GM19455 (cell line): ENCODE measurements around the gene ATAD5.
"Not testable (repeated sequence)": the region's sequence is repeated elsewhere in the genome, so short reads cannot be mapped to it uniquely, and the experiment has no call there.

Experiments used
- ATAC-seq: cut with Tn5 transposase; IDR thresholded peaks from one replicate; pipeline ENCODE4 v1.9.1; 2021; ENCODE audit not compliant: unreplicated experiment

ATAD5 gene

GRCh38 chr17:30831663-30832437 lies at the start of gene ATAD5:
Gene ATAD5 (plus strand): TSS chr17:30831966. CDS start chr17:30832348, 382 bp downstream.
- peak; percentile 68 for ATAC-seq

- ATAC-seq, result no peak
Measured at GRCh38 chr17:30782206-30782605, 49.6 kb upstream of the ATAD5 start.

GRCh38 chr17:30788918-30789317 lies 42.8 kb upstream of the ATAD5 start:
- no peak for ATAC-seq

DNA sequence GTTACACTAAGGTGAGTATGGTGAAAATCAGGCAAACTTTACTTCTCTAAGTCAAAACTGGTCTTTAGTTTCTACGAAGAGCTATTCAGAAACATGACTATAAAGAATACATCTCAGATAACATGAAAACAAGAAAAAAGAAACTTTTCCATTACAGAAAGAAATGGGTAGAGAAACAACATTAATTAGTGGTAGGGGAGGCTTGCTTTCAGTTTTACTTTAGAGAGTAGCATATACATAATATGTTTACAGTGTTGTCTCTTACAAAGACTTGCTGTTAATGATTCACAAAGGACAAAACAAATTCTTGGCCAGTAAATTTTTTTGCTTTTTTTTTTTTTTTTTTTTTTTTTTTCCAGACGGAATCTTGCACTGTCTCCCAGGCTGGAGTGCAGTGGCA lies 41.5 kb upstream of the ATAD5 start:
- ATAC-seq, result no peak

GRCh38 chr17:30793282-30793977 lies 38.3 kb upstream of the ATAD5 start:
- ATAC-seq, result no peak

DNA sequence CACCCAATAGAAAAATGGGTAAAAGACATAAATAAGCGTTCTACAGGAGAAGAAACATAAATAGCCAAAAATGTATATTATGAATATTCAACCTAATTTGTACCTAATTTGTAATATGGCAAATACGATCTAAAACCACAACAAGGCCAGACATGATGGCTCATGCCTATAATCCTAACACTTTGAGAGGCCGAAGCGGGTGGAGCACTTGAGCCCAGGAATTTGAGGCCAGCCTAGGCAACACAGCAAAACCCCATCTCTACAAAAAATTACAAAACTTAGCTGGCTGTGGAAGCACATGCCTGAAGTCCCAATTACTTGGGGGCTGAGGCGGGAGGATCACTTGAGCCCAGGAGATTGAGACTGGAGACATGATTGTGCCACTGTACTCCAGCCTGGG lies 37.4 kb upstream of the ATAD5 start:
- ATAC-seq, result no peak

- ATAC-seq, result no peak
Measured at GRCh38 chr17:30796016-30796415, 35.8 kb upstream of the ATAD5 start.

DNA sequence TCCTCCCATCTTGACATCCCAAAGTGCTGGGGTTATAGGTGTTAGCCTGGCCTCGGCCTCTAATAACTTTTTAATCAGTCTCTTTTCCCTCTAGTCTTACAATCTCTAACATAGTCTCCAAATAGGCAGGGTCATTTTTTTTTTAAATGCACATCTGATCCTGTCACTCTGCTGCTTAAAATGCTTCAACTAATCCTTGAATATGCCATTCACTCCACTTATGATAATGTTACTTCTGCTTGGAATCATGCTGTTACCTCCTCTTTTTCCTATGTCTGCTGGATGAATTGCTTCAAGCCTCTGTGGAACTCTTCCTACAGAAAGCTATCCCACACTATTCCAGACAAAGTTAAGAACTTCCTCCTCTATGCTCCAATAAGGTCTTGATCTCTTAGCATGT lies 30.1 kb upstream of the ATAD5 start:
- no peak for ATAC-seq

- ATAC-seq, result no peak
Measured at GRCh38 chr17:30805944-30806456, 25.8 kb upstream of the ATAD5 start.

DNA sequence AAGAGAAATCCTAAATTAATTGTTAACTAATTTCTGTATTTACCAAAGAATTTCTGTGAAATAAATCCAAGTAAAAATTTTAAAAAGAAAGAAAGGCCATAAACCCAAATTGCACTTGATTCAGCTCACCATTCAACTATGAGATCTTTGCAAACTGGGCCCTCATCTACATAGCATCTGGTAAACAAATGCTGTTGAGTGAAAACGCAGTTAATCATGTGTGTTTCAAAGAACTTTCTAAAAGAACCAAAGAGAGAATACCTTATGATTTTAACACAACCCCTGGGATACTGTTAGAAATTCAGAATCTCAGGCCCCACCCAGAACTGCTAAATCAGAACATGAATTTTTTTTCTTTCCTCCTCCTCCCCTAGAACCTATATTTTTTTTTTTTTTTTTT lies 23.9 kb upstream of the ATAD5 start:
- ATAC-seq, result no peak

DNA sequence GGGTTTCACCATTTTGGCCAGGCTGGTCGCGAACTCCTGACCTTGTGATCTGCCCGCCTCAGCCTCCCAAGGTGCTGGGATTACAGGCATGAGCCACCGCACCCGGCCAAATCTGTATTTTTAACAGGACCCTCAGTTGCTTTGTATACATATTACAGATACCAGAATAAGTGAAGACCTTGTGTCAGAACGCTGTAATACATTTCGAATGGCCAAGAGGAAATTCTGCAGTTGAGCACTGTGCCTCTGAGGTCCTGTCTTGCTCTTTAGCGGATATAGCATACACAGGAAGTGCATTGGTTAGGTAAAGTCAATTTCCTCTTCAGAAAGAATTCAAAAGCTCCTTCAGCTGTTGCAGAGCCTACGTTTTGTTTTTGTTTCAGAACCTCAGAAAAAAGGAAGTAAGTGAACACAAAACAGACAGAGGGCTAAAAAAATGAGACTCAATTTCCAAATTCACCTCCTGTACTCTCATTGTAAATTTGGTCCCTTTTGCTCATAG lies 22.9 kb upstream of the ATAD5 start:
- peak; percentile 71 for ATAC-seq

GRCh38 chr17:30809867-30810266 lies 21.9 kb upstream of the ATAD5 start:
- no peak for ATAC-seq

DNA sequence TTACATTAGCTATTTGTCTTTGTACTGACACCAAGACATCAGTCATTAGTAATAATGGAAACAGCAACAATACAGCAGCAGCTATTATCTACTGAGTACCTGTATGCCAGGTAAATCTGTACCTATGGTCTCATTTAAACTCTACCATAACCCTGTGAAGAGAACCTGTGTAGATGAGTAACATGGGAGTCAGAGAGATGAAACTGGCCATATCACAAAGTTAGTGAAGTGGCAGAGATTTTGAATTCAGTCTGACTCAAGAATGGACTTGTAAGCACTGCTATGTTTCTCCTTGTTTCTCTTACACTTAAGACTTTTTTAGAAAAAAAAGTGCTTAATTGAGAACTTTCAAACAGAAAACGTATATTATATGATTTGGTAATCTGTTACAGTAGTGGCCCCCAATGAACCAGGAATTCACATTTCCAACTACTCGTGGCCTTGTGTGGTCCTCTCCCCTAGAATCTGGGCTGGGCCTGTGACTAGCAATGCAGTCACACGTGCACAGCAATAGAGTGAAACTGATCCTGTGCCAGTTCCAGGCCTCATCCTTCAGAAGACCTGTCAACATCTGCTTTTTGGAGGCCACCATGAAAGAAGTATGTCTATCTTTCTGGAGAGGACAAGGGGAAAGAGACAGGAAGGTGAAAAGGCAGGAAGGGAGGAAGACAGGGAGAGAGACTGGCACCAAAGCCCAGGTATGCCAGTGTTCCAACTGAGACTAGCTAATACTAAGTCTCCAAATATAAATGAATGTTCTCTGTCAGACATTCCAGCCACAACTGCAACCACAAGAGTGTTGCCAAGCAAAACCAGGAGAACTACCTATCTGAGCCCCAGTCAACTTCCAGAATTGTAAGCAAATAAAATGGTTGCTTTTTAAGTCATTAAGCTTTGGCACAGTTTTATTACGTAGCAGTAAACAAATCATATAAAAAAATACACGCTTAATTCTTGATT lies 19.3 kb upstream of the ATAD5 start:
- ATAC-seq, result no peak

GRCh38 chr17:30814236-30814635 lies 17.5 kb upstream of the ATAD5 start:
- ATAC-seq, result not testable (repeated sequence)

GRCh38 chr17:30814860-30815259 lies 16.9 kb upstream of the ATAD5 start:
- ATAC-seq, result not testable (repeated sequence)

GRCh38 chr17:30816165-30816564 lies 15.6 kb upstream of the ATAD5 start:
- ATAC-seq, result no peak

GRCh38 chr17:30819971-30820705 lies 11.6 kb upstream of the ATAD5 start:
- no peak for ATAC-seq

- ATAC-seq, result no peak
Measured at GRCh38 chr17:30821871-30822723, 9.7 kb upstream of the ATAD5 start.

DNA sequence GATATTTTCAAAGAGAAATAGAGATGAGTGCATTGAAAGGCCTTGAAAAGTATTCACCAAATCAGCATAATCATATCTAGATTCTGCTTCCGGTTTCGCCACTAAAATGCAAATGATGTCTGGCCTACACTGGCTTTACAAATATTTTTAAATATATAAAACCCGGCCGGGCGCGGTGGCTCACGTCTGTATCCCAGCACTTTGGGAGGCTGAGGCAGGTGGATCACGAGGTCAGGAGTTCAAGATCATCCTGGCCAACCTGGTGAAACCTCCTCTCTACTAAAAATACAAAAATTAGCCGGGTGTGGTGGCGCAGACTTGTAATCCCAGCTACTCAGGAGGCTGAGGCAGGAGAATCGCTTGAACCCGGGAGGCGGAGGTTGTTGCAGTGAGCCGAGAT lies 8.8 kb upstream of the ATAD5 start:
- not testable (repeated sequence) for ATAC-seq
